Jurkat, Clone E6-1 (cell line): ENCODE data around the gene MB21D2.
"Not testable (repeated sequence)": the region's sequence is repeated elsewhere in the genome, so short reads cannot be mapped to it uniquely, and the experiment has no call there.

Source experiments
- DNase-seq: peaks from one replicate; pipeline ENCODE4 v3.0.0-alpha.2; 2011; ENCODE audit warnings: low read depth, low spot score
- H3K4me3 ChIP-seq: 2 replicates; pipeline ENCODE4 v1.5.1; 2011; ENCODE audit warnings: mild to moderate bottlenecking, low read length, control low read depth, moderate library complexity

MB21D2 gene

DNA sequence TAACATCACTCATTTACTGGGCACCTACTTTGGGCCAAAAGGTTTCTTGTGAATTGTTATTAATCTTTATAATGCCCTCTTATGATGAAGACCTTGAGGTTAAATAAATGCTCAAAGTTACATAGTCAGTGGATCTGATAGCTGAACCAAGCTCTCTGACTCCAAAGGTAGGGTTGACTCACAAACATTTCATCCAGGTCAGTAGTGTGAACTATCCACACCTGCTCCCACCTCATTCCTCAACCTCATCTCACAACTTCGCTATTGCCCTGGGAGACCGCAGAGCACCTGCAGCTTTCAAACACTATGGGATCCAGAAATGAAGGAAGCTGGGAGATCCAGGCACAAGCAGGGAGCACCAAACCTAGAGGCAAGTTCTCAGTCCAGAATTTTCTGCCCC, 96.5 kb downstream of the MB21D2 start:
- no peak for DNase-seq
- H3K4me3 ChIP-seq: no peak overlapping the region

DNA sequence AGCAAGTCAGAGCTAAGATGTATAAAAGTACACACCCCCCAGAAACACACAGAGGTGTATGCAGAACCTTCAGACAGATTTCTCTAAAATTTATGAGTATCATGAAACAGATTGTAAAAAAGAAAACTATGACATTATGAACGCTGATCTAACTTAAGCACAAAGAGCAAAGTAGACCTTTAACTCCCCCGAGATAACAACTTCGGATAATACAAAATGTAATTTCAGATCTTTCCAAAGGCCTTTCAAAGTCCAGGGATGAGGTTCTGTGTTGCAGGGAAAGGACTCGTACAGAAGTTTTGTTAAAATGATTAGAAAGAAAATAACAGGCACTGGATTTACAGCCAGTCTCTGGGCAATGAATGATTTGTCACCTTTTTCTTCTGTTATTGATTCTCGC, 97.5 kb downstream of the MB21D2 start:
- DNase-seq: no peak
- H3K4me3 ChIP-seq: no peak overlapping the region

DNA sequence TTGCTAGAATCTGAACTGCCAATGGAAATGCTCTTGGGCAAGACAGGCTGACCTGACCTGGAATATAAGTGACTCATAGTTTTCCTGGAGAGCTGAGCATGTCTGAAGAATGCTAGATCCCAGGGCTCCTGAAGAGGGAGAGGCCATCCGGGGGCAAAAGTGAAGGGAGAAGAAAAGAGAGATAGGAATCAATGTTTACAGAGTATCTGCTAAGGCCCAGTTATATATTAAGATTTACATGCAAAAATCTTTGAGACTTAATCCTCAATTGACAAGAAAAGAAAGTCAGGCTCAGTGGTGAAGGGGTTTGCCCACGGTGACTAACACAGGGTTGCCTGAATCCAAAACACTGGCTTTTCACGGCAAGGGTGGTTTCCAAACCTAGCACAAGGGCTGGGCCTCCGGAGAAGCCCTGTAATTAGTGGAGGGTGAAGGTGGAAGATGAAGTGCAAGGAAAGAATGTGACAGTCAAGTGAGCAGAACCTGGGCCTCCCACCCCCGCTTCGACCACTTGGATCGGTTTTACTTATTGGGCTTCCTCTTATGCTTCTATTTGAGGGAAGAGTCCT, 98.6 kb downstream of the MB21D2 start:
- no peak for DNase-seq
- no peak overlapping the region for H3K4me3 ChIP-seq

DNA sequence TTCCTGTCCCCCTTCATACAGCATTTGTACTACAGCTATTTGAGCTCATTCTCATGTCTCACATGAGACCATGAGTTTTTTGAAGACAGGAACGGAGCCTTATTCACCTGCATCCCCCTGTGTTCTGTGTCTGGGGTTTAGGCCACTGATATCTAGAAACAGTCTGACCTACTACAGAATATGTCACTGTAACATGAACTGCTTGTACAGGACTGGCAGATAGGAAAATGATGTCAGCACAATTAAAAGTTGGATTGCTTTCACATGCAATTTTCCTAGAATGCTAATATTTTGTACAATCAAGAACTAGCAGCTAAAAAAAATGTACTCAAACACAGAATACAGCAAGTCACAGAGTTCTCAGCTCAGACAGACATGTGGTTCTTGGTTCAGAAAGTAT, 99.5 kb downstream of the MB21D2 start:
- H3K4me3 ChIP-seq: no peak overlapping the region
- DNase-seq: no peak

DNA sequence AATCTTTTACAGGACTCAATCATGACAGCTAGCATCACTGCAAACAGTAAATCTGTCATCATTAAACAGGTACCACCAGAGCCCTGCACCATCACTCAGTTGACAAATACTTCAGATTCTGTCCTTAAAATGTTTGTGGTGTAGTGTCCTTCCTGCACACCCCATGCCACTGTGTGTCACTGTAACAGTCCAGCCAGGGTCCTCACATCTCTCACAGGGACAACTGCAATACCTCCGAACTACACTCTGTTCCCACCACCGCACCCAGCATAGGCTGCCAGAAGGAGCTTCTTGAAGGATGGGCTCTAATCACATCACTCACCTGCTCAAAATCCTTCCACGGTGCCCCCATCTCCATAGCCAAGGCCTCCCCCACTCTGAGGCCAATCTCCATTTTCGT, 100.2 kb downstream of the MB21D2 start:
- no peak overlapping the region for H3K4me3 ChIP-seq
- no peak for DNase-seq

- no peak overlapping the region for H3K4me3 ChIP-seq
- no peak for DNase-seq
Observed at GRCh38 chr3:192817053-192817452, 100.6 kb downstream of the MB21D2 start.

DNA sequence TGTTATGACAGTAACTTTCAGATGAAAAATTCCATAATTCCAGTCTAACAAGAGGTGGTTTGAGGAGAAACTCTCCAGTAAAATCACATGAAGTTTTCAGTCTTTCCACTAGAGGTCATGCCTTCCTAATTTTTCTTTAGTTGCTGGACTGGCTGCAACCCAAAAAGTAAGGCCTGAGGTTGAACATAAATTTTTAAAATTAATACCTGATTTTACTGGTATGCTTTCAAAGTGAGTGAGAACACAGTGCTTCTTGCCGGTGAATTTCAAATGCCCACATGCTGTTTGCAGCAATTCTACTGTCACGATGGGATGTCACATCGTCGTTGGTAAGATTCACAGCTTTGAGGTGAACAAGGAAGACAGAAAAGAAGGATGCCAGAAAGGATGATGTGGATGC, 101.3 kb downstream of the MB21D2 start:
- no peak for DNase-seq
- H3K4me3 ChIP-seq: no peak overlapping the region

DNA sequence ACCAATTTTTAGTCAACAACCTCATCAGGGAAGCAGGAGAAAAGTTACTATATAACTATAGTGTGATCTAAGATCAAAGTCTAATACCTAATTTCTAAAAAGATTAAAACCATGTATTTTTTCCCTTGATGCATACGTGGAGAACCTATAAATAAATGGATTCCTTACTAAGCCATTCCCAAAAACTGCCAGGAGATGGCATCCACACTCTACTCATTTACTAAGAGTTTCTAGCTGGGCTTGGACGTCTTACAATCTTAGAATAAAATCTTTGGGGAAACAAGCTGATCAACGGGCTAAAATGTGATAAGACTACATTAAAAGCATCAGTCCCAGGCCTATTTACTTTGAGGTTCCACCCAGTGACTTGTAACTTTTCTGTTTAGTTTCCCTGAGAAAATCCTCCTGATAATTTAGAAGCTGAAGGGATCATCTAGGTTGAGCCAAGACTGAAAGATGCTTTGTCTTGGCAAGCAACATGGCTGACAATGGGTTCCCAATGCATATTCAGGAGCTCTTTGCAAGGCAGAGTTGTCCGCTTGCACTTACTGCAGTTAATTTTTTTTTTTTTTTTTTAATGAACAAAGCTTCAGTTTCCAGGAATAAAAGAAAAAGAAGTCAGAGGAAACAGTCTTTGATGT, 104.8 kb downstream of the MB21D2 start:
- H3K4me3 ChIP-seq: no peak overlapping the region
- peak; percentile 47 for DNase-seq

- no peak for DNase-seq
- H3K4me3 ChIP-seq: no peak overlapping the region
Observed at GRCh38 chr3:192805711-192806110, 111.9 kb downstream of the MB21D2 start.

DNA sequence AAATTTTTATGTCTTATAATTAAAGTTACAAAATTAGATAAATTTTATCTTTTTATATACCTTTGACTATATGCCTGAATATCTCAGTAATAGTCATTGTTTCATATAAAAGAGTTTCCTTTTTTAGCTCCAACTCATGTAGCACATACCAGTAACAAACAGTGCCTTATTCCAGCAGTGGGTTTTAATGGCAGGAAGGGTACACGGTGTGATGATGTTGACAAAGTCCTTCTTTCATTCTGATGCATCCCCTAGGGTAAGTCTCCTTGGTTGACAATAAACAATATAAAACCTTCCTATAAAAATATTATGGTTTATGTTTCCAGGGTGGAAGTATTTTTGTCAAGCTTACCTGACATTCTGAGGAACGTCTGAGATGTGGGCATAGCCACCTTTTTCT, 113.2 kb downstream of the MB21D2 start:
- no peak for DNase-seq
- H3K4me3 ChIP-seq: no peak overlapping the region

DNA sequence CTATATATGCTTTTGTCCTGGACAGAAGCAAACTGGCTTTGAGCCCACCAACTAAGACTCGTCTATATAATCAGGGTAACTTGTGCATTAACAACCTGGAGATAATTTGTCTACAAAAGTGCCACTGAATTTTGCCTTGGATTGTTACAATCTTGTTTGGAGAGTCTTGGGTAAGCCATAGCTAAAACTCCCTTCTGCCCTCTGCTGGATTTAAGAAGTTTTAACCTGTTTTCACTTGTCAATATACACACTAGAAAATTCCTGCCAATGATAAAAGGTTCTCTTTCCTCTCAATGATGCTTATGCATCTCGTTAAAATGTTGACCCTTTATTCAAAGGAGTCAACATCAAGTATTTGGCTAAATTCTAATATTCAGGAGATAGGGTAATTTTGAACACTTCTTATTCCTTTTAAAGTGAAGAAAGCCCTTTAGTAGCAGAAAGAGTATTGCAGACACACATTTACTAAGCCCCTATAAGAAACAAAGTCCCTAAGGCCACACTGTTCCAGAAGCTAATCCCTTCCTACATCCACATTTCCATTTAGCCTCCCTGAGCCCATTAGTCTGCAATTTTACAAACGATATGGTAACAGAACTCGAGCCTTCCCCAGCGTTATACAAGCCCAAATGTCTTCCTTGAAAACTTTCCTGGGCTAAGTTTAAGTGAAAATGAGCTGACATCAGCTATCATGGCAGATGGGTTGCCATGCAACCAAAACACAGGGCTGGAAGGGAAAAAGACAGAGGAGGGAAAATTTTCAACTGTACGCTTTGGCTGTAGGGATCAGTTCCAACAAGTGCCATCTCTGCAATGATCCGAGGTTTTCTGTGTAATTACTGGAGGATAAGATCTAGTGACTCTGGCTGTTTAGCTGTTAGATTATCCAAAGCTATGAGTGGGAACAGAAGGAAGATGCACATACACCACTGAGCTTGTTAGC, 114.4 kb downstream of the MB21D2 start:
- H3K4me3 ChIP-seq: no peak overlapping the region
- DNase-seq: peak; percentile 37

DNA sequence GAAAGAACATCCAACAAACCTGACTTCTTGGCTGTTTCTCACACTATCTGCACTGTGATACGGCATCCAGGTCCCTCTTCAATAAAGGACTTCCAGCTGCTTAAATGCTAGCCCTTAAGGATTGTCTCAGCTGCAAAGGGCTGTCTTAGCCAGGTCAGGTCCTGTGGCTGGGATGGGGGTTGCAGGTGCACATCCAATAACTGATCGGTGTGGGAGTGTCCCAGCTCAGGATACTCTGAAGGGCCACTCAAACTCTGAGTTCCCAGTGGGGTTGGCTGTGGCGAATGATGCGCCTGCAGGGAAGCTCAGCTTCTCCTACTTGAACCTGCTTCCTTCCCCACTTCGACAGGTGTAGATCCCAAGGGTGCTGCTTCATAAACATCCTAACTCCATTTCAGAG, 115.7 kb downstream of the MB21D2 start:
- no peak overlapping the region for H3K4me3 ChIP-seq
- no peak for DNase-seq

DNA sequence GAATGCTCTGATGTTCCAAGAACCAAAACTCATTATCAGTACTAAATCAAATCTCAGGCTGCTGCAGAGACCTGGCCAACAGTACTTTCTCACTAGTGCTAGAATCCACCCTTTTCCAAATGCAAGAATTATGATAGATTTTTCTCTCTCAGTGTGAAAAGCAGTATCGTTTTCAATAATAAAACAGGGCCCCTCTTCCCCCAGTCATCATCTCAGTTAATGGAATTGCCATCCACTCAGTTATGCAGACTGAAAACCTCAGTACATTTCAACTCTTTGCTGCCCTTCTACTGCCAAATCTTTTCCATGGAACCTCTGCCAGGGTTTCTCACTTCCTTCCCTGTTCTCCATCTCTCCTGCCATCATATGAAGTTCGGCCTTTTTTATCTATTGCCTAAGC, 117.9 kb downstream of the MB21D2 start:
- no peak overlapping the region for H3K4me3 ChIP-seq

DNA sequence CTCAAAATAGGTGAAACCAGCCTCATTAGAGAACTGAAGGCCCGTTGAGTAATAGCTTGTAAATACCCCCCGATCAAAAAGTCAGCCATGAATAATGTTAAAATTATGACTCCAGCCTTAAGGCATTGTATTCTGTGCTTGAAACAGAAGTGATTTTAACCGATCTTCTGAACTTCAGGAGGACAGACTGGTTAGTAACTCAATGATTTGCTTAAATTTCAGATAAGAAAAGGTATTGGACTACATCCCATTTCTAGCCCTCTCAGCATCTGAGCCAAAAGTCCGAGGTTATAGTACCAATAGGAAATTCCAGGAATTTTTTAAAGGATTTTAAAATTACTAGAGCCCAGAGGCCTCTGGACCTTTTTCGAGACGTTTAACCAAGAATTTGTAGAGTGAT, 122.6 kb downstream of the MB21D2 start:
- no peak for DNase-seq
- H3K4me3 ChIP-seq: no peak overlapping the region

More for the DNA sequence above, 117.9 kb downstream of the MB21D2 start:
- DNase-seq: no peak

GRCh38 chr3:192794216-192794615, 123.4 kb downstream of the MB21D2 start:
- H3K4me3 ChIP-seq: no peak overlapping the region
- DNase-seq: no peak

- not testable (repeated sequence) for H3K4me3 ChIP-seq, DNase-seq
Observed at GRCh38 chr3:192788816-192789515, 128.7 kb downstream of the MB21D2 start.

- DNase-seq: no peak
- no peak overlapping the region for H3K4me3 ChIP-seq
Observed at GRCh38 chr3:192778508-192778907, 139.1 kb downstream of the MB21D2 start.

GRCh38 chr3:192774341-192774740, 143.3 kb downstream of the MB21D2 start:
- not testable (repeated sequence) for DNase-seq, H3K4me3 ChIP-seq

DNA sequence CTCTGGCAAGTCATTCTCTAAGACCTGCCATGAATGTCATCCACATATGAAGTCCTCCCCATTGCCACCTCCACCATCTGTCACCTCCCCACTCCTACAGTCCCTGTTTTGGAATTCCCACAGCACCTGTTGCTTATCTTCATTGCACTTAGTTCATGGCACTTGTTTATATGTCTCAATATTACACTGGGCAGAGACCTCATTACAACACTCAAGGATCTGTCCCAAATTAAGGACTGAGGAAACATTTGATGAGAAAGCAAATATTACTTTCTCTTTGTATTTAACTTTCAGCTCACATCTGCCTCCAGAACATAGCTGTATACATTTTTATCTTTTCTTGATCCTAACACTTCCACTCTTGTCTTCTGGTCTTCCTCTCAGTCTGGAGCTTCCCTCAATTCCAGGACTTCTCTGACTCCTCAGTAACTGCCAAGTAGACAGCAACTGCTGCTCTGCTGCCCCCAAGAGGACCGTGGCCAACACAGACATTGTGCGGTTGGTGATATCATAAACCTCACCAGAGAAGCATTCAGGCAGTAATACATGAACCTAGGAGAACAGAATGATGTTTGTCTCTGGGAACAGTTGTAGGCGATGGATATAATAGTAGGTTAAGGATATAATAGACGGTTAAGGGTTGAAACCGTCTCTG, 145.3 kb downstream of the MB21D2 start:
- H3K4me3 ChIP-seq: no peak overlapping the region
- DNase-seq: no peak
